Left ventricle myocardium superior (tissue), 1 donor: ENCODE data around the gene KSR1. TPM values are rescaled to one million over a fixed set of nuclear protein-coding genes. Genes with fewer than 3 reads are reported as not detected.

Experiments
- ATAC-seq: fragments of 200-7000 bp; cut with Tn5 transposase; one replicate; pipeline ENCODE4 v1.9.1; 2020; ENCODE audit warnings: mild to moderate bottlenecking, moderate library complexity
- DNase-seq: peaks from one replicate; pipeline ENCODE4 v3.0.0-alpha.2; 2020
- intact Hi-C: fragments of 100-400 bp; cut with micrococcal nuclease; formaldehyde crosslinking; loops from one replicate; pipeline ENCODE4 v1.11.0; 2022
- total RNA-seq: library from RNA; stranded (reverse); fragmentation: NEBNext Ultra II Directional; extraction: Animal tissue kit (Norgen Biotek cat#: 25700); gene quantifications from one replicate; pipeline ENCODE4 v1.2.1, GENCODE V29; 2021
- donor health status: DM: no; HTN: yes; CAD: no; lungs with severe emphysema.

Gene KSR1
- total RNA-seq, 1 donor from 2014 or later = 10.2 TPM

GRCh38 chr17:27571563-27572352, 115.5 kb downstream of the KSR1 start:
- peak; percentile 66 for ATAC-seq
- intact Hi-C loops = no loop called here
- DNase-seq = peak; percentile 45

GRCh38 chr17:27572665-27573064, 116.4 kb downstream of the KSR1 start:
- no peak for DNase-seq
- ATAC-seq = no peak
- intact Hi-C loops = no loop called here

GRCh38 chr17:27573548-27573947, 117.3 kb downstream of the KSR1 start:
- intact Hi-C loops = no loop called here
- DNase-seq (no peak), ATAC-seq (no peak)

GRCh38 chr17:27573971-27574525, 117.8 kb downstream of the KSR1 start:
- intact Hi-C loops = no loop called here

GRCh38 chr17:27575096-27575911, 119.1 kb downstream of the KSR1 start:
- intact Hi-C loops = no loop called here
- DNase-seq = no peak
- ATAC-seq = no peak

More at GRCh38 chr17:27573971-27574525, 117.8 kb downstream of the KSR1 start:
- no peak for DNase-seq
- no peak for ATAC-seq

GRCh38 chr17:27575912-27576252, 119.6 kb downstream of the KSR1 start:
- ATAC-seq = no peak
- intact Hi-C loops = no loop called here
- DNase-seq = no peak

GRCh38 chr17:27576477-27577083, 120.3 kb downstream of the KSR1 start:
- intact Hi-C loops = no loop called here
- no peak for DNase-seq
- ATAC-seq = no peak

- intact Hi-C loops = no loop called here
- DNase-seq (no peak), ATAC-seq (peak; percentile 53)
Observed at GRCh38 chr17:27577121-27577761, 121.0 kb downstream of the KSR1 start.

- ATAC-seq = peak; percentile 93
- peak; percentile 51 for DNase-seq
- intact Hi-C loops = no loop called here
Observed at GRCh38 chr17:27577884-27578717, 121.9 kb downstream of the KSR1 start.

GRCh38 chr17:27578718-27579085, 122.5 kb downstream of the KSR1 start:
- ATAC-seq (no peak), DNase-seq (no peak)
- intact Hi-C loops = no loop called here

GRCh38 chr17:27579304-27579703, 123.1 kb downstream of the KSR1 start:
- ATAC-seq = no peak
- intact Hi-C loops = no loop called here
- DNase-seq = no peak

GRCh38 chr17:27579897-27580321, 123.7 kb downstream of the KSR1 start:
- no peak for DNase-seq
- ATAC-seq = no peak
- intact Hi-C loops = no loop called here

- ATAC-seq (no peak), DNase-seq (no peak)
- intact Hi-C loops = no loop called here
Observed at GRCh38 chr17:27581016-27581415, 124.8 kb downstream of the KSR1 start.

GRCh38 chr17:27582696-27583095, 126.4 kb downstream of the KSR1 start:
- intact Hi-C loops = no loop called here
- no peak for ATAC-seq
- DNase-seq = no peak

- DNase-seq (peak; percentile 53), ATAC-seq (no peak)
- intact Hi-C loops = no loop called here
Observed at GRCh38 chr17:27585153-27585681, 129.0 kb downstream of the KSR1 start.

GRCh38 chr17:27585792-27586191, 129.5 kb downstream of the KSR1 start:
- DNase-seq (no peak), ATAC-seq (no peak)
- intact Hi-C loops = no loop called here

- no peak for ATAC-seq
Observed at GRCh38 chr17:27586203-27586721, 130.0 kb downstream of the KSR1 start.

GRCh38 chr17:27588354-27588753, 132.1 kb downstream of the KSR1 start:
- no peak for ATAC-seq
- intact Hi-C loops = no loop called here
- no peak for DNase-seq

More at GRCh38 chr17:27586203-27586721, 130.0 kb downstream of the KSR1 start:
- DNase-seq = no peak
- intact Hi-C loops = no loop called here
